Right renal pelvis (tissue), 4 donors: ENCODE measurements around the gene IMP4. TPM values are rescaled to one million over a fixed set of nuclear protein-coding genes. Genes with fewer than 3 reads are reported as not detected.
A peak's percentile ranks its signal among the peaks of the same experiment; 100 is the strongest.

Experiments used
- DNase-seq, 4 donors: peaks; one replicate each; pipeline ENCODE4 v3.0.0-alpha.2; 2013; ENCODE audit warnings: low read depth in 4 of 4, low spot score in 3 of 4, missing footprints in 1 of 4
- polyA plus RNA-seq, 4 donors: library from polyadenylated mRNA; unstranded; fragments of 120-200 nt; gene quantifications; one replicate each; pipeline ENCODE4 v1.2.1, GENCODE V29; 2013; ENCODE audit not compliant: insufficient read length in 4 of 4

Gene IMP4
- polyA plus RNA-seq, 4 donors: 36.4 to 44.2 (median 37.8) TPM

- DNase-seq: no peak
Observed at GRCh38 chr2:130375291-130376266, 32.9 kb downstream of the IMP4 start.

DNA sequence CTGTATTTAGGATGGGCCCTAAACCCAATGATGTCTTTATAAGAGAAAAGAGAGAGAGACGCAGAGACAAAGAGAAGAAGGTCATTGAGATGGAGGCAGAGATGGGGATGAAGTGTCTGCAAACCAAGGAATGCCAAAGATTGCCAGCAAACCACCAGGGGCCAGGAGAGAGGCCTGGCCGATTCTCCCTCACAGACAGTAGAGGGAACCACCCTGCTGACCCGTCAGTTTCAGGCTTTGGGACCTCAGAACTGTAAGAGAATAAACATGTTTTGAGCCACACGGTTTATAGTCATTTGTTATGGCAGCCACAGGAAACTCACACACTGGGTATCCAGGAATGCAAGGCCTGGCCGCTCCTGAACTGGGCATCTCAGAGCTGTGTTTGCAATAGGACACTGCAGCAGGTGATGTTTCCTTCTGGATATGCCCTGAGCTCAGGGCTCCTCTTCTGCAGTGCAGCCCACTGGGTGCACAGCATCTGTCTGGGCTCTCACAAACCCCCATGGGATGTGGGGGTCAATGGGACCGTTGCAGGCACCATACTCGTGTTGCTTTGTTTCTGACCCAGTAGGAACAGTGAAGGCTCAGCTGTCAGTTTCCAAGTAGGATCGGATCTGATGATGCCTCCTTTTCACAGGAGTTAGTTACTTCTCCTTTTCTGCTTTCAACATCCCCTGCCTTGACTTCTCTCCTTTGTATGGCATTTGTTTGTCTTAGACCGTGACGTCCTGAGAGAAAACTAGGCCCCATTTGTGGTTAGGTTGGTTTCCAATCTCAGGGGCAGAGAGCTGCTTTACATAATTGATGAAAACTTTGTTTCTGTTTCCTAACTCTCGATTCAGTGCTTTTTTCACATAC, 34.0 kb downstream of the IMP4 start:
- DNase-seq: no peak

DNA sequence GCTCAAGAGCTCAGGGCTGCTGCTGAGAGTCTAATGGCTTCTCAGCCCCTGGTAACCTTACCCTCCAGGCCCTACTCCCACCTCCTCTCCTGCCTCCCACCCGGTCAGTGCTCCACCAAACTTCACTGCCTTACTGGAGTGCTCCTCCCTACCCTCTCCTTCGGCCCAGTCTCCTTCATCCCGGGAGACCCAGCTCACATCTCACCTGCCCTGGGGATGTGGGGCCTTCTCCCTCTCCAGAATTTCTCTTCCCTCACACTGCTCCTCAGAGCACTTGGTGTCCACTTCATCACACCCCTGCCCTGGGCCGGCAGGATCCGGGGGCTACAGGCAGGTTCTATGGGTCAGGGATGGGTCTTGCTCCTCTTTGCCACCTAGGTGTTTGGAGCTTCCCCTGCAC, 34.8 kb downstream of the IMP4 start:
- DNase-seq: no peak

GRCh38 chr2:130378206-130378897, 35.7 kb downstream of the IMP4 start:
- no peak for DNase-seq

DNA sequence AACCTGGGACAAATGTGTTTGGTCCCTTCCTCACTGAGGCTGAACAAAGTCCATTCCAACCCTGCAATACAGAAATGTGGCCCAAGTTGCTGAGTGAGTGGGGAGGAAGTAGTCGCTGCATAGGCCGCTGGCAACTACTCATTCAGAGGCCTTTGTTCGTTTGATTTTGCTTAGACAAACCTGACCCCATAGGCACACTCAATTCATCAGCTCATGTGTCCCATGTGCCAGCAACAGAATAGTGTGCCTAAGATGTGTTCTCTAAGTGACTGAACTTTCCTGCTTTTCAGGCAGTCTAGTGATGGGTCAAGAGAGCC, 36.2 kb downstream of the IMP4 start:
- DNase-seq: no peak

- no peak for DNase-seq
Observed at GRCh38 chr2:130380096-130380934, 37.6 kb downstream of the IMP4 start.

DNA sequence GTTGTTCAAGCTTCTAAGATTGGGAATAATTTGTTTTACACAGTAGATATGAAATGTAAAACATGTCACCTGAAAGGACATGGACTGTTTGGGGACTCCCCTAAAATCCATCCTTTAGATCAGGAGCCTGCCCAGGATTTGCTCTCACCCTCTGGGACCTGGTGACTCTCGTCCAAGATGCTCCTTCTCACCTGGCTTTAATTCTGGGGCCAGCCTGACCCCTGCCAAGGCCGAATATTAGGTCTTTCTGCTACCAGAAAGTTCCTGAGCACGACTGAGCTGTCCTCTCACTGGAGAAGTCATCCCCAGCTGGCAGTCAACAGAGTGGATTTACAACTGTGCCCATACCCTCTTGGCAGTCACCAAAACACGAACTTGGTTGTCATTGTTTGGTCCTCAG, 38.4 kb downstream of the IMP4 start:
- no peak for DNase-seq

- no peak for DNase-seq
Observed at GRCh38 chr2:130381619-130382018, 38.9 kb downstream of the IMP4 start.

DNA sequence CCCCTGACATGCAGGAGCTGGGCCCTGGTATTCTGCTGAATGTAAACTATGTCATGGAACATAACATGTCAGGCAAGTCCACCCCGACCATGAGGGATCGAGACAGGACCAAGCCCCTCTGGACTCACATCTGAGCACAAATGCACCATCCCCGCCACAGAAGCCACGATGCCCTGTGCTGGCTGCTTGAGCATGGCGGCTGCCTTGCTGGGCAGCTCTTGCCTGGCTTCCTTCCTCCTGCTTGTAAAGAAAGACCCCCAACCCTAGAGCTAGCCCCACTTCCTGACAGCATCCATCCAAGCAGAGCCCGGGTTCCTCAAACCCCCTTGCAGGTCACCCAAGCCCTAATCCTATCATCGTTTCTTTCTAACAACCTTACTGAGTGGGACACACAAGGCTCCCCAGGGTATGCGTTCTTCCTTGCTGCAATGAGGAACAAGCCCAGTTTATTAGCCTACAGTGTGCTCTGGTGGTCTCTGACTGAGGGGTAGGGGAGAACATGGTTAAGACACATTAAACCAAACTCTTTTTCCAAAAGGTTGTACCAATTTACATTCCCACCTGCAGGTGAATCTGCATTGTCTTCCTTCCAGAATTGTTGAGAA, 39.7 kb downstream of the IMP4 start:
- DNase-seq: no peak

DNA sequence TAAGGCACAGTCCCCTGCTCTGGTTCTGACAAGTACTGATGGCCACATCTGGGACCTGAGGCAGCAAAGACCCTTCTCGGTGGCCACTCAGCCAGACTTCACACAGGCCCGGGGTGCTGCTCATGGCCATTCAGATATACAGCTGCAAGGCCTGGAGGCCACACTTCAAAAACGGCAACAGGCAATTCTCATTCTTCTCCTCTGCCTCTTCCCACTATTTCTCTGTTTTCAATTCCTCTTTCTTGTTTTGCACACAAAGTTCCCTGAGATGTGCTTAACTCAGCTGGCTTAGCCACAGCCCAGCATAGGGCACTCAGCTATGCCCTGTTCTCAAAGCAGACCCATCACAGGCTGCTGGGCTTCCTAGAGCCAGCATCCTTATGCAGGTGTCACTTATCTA, 43.0 kb downstream of the IMP4 start:
- DNase-seq: no peak

GRCh38 chr2:130387071-130387400, 44.3 kb downstream of the IMP4 start:
- no peak for DNase-seq

- DNase-seq: no peak
Observed at GRCh38 chr2:130387804-130388203, 45.1 kb downstream of the IMP4 start.

GRCh38 chr2:130388221-130388907, 45.7 kb downstream of the IMP4 start:
- DNase-seq: no peak

DNA sequence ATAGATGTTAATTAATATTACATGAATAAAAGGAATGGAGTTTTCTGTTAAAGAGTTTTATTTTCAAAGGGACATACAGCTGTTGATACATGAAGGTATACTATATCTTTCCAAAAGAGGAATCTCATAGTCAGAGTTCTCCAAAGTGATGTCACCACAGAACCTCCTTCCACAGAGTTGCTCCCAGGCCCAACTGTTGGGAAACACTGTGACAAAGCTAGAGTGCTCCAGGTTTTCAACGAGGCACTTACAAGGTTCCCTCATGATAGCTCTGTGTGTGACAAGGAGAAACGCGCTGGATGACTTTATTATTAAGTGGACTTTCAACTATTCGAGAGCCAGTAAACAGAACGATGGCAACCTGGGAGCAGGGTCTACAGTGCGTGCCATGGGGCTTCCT, 46.7 kb downstream of the IMP4 start:
- DNase-seq: no peak

GRCh38 chr2:130389783-130390182, 47.1 kb downstream of the IMP4 start:
- DNase-seq: no peak

- peak in 2 of 4 donors; percentile 18 to 33 for DNase-seq
Observed at GRCh38 chr2:130390460-130391057, 47.9 kb downstream of the IMP4 start.

GRCh38 chr2:130391058-130391871, 48.6 kb downstream of the IMP4 start:
- DNase-seq: peak; percentile 45 to 73 (median 57)
